HepG2 (cell line): ENCODE results near the gene ARL8B. TPM values are rescaled to one million over a fixed set of nuclear protein-coding genes. Genes with fewer than 3 reads are reported as not detected.

ENCODE experiments used
- AHDC1 ChIP-seq: sonication (generic); formaldehyde crosslinking; IDR thresholded peaks from 2 replicates; pipeline ENCODE4 v1.5.1; 2020; ENCODE audit warnings: mild to moderate bottlenecking, missing genetic modification reagents, borderline replicate concordance
- ARID3A ChIP-seq: IDR thresholded peaks from 2 replicates; pipeline ENCODE4 v1.6.1; 2012; ENCODE audit warnings: low read depth, low read length, improper control_type of control experiment
- ARID4A ChIP-seq: sonication (generic); formaldehyde crosslinking; IDR thresholded peaks from 2 replicates; pipeline ENCODE4 v1.5.0; 2020; ENCODE audit warnings: mild to moderate bottlenecking, missing genetic modification reagents, borderline replicate concordance
- CBX5 ChIP-seq: sonication (generic); formaldehyde crosslinking; IDR thresholded peaks from 2 replicates; pipeline ENCODE4 v1.4.0; 2020; ENCODE audit warnings: missing genetic modification reagents, borderline replicate concordance
- GATAD2A ChIP-seq: IDR thresholded peaks from 2 replicates; pipeline ENCODE4 v1.6.1; 2016
- HOMEZ ChIP-seq: IDR thresholded peaks from 2 replicates; pipeline ENCODE4 v1.6.1; 2016; ENCODE audit warnings: low read depth
- JUN ChIP-seq: sonication (generic); formaldehyde crosslinking; IDR thresholded peaks from 2 replicates; pipeline ENCODE4 v1.4.0; 2020; ENCODE audit warnings: mild to moderate bottlenecking, missing genetic modification reagents
- KDM6A ChIP-seq: IDR thresholded peaks from 2 replicates; pipeline ENCODE4 v1.6.1; 2016; ENCODE audit warnings: low read depth
- KMT2B ChIP-seq: IDR thresholded peaks from 2 replicates; pipeline ENCODE4 v1.6.1; 2016; ENCODE audit warnings: missing genetic modification reagents, missing compliant biosample characterization
- MTA1 ChIP-seq: sonication (generic); formaldehyde crosslinking; IDR thresholded peaks from 2 replicates; pipeline ENCODE4 v1.4.0; 2020; ENCODE audit warnings: missing genetic modification reagents, mild to moderate bottlenecking, borderline replicate concordance
- RARA ChIP-seq: IDR thresholded peaks from 2 replicates; pipeline ENCODE4 v1.6.1; 2016; ENCODE audit warnings: missing genetic modification reagents, missing compliant biosample characterization
- THRA ChIP-seq: sonication (generic); formaldehyde crosslinking; IDR thresholded peaks from 2 replicates; pipeline ENCODE4 v1.4.0; 2020; ENCODE audit warnings: missing genetic modification reagents, borderline replicate concordance
- ZNF441 ChIP-seq: sonication (generic); formaldehyde crosslinking; IDR thresholded peaks from 2 replicates; pipeline ENCODE4 v1.7.0; 2021; ENCODE audit warnings: missing genetic modification reagents, borderline replicate concordance
- polyA plus RNA-seq, 8 experiments: library from polyadenylated mRNA; depleted of rRNA in 3 of 8; stranded (reverse) in 7 of 8; unstranded in 1 of 8; fragments of >200 nt; fragmentation: Illumina TruSeq in 4 of 8; extraction: Trizol in 4 of 8; gene quantifications; 2 replicates each; pipeline versions ENCODE4 v1.2.1 to v1.2.3, GENCODE V29; 2011 to 2016; ENCODE audit warnings: low read depth in 4 of 8, missing spikeins in 1 of 8, mixed read lengths in 1 of 8; ENCODE audit not compliant: insufficient read depth in 1 of 8
- total RNA-seq, 5 experiments: library from RNA; depleted of rRNA; stranded (reverse); fragments of >200 nt; fragmentation: Illumina TruSeq; extraction: Trizol; gene quantifications; 2 replicates each; pipeline ENCODE4 v1.2.3, GENCODE V29; 2016; ENCODE audit warnings: low read depth in 1 of 5

Gene ARL8B
- total and polyA plus RNA-seq, 2 of the 13 experiments (the other 11 are each of a cell fraction or from before 2014, with no cell fraction given): 23.5 to 30.4 TPM

GRCh38 chr3:5138214-5138981 lies 16.3 kb downstream of the ARL8B start (continued):
- TF ChIP-seq THRA (CRISPR knock-in tag) (peak; percentile 71; the same call in 1 of the 2 replicates), KMT2B (0 out of 2 replicates have a peak, but pooled peaks have one; percentile 28), KDM6A (CRISPR knock-in tag) (0 out of 2 replicates have a peak, but pooled peaks have one; percentile 56), RARA (peak; percentile 70), JUN (CRISPR knock-in tag) (peak; percentile 80), ARID3A (peak; percentile 77), ARID4A (CRISPR knock-in tag) (no peak), HOMEZ (CRISPR knock-in tag) (peak; percentile 37; the same call in 1 of the 2 replicates), GATAD2A (CRISPR knock-in tag) (peak; percentile 63), MTA1 (CRISPR knock-in tag) (no peak), ZNF441 (CRISPR knock-in tag) (no peak), AHDC1 (CRISPR knock-in tag) (peak; percentile 72; the same call in 1 of the 2 replicates), CBX5 (CRISPR knock-in tag) (no peak)
